GM21723 (cell line): ENCODE data around the gene RNU1-3.
"Not testable (repeated sequence)": the region's sequence is repeated elsewhere in the genome, so short reads cannot be mapped to it uniquely, and the experiment has no call there.

Source experiments
- ATAC-seq: cut with Tn5 transposase; IDR thresholded peaks from one replicate; pipeline ENCODE4 v1.9.1; 2021; ENCODE audit warnings: mild to moderate bottlenecking, moderate library complexity; ENCODE audit not compliant: unreplicated experiment

Gene RNU1-3

DNA sequence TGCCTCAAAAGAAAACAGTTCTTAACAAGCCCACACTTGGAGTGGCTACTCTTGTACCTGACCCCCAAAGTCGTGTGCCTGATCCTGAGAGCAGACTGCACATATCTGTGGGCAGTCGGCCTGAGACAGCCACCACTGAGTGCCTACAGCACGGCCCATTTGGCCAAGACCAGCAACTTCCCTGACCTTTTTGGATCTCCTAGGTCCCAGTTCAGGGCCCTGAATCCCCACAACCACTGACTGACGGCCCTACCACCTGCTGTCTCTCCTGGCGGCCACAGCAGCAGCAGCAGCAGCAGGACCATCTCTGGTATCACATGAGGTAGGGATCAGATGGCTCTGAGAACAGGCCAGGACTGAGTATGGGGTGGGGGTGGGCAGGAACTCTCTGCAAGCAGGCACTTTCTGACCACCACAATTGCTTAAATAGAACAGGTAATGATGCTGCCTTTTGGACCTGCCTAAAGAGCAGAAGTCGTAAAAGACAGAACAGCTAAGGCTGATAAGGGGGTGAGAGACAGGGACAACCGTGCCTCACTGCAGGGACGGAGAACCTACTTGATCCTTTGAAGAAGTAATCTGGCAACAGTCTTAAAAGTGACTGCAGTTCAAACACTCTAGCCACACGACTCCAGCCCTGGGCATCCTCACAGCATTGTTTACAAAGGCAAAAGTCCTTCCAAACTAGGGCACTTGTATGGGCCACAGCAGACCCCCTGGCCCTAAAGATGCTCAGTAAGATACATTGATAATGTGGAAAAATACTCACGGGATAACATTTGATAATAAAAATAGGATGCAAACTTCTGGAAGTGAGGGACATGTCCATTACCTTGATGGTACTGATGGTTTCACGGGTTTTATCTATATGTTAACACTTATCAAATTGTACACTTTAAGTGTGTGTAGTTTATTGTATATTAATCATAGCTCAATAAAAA lies 27.4 kb downstream of the RNU1-3 start:
- not testable (repeated sequence) for ATAC-seq

DNA sequence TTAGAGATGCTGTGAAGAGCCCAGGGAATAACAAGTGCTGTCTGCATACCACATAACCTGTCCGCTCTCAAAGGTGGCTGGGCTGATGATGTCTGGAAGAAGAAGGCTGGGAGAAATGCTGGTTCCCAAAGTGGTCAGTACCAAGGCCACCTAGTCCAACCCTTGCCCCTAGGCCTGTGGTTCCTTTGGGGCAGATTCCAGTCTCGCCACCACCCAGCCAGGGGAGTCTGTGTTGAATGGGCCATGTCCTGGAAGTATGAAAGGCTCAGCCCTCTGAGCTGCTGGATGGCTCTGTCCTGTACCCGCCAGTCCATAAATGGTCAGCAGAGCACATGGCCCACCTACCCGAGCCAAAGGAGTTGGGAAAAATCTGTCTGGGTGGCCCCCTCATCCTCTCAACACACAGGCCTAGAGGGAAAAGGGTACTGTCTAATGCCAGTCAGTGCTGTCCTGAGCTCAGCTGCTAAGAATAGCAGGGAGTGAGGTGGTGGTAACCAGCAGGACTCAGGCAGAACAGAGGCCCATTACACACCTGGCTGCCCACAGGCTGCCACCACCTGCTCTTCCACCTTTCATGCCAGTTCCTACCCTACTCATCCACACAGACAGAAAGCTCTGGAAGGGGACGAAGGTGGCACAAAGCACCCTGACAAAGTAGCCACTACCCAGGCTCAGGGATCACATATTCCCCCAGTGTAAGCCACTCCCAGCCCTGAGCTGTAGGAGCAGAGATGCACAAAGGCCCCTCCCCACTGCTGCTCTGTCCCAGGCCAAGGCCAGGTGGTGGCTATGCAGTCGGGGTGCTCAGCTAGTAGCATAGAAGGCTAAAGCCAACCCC lies 28.6 kb downstream of the RNU1-3 start:
- not testable (repeated sequence) for ATAC-seq

DNA sequence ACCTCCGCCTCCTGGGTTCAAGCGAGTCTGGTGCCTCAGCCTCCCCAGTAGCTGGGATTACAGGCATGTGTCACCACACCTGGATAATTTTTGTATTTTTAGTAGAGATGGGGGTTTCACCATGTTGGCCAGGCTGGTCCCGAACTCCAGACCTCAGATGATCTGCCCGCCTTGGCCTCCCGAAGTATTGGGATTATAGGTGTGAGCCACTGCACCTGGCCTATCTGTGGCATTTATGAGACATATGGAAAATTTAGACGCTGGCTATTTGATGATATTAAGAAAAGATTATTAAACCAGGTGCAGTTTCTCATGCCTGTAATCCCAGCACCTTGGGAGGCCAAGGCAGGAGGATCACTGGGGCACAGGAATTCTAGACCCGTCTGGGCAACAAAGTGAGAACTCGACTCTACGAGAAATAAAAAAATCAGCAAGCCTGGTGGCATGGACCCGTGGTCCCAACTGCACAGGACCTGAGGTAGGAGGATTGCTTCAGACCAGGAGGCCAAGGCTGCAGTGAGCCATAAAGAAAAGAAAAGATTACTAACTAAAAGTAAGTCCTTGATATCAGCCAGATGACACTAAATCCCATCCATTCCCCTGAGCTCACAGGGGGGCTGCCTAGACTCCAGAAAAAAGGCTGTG lies 30.1 kb downstream of the RNU1-3 start:
- not testable (repeated sequence) for ATAC-seq

DNA sequence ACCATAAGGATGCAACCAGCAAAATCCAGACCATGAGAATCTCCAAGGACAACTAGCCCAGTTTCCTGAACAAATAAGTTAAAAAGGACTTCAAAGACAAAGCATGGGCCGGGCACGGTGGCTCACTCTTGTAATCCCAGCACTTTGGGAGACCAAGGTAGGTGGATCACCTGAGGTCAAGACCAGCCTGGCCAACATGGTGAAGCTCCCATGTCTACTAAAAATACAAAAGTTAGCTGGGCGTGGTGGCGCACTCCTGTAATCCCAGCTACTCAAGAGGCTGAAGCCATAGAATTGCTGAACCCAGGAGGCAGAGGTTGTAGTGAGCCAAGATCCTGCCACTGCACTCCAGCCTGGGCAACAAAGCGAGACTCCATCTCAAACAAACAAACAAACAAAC lies 30.8 kb downstream of the RNU1-3 start:
- not testable (repeated sequence) for ATAC-seq

DNA sequence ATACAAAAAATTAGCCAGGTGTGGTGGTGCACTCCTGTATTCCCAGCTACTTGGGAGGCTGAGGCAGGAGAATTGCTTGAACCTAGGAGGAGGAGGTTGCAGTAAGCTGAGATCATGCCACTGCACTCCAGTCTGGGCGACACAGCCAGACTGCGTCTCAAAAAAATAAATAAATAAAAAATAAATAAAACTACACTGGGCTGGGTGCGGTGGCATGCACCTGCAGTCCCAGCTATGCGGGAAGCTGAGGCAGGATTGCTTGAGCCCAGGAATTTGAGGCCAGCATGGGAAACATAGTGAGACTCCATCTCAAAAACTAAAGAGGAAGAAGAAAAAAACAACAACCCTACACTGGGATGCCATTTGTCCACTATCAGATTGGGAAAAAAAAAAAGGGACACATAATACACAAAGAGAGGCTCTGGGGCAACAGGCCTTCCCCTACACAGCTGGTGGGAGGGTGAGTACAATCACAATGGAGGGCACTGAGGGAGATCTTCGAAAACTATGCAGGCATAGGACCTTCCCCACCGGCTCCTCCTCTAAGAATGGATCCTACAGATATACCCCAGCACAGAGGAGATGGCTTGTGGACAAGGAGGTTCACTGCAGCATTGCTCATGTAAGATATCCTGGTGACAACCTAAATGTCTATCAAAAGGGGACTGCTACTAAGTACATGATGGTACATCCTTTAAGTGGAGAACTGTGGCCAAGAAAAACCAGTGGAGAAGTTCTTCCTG lies 33.0 kb downstream of the RNU1-3 start:
- ATAC-seq = not testable (repeated sequence)

DNA sequence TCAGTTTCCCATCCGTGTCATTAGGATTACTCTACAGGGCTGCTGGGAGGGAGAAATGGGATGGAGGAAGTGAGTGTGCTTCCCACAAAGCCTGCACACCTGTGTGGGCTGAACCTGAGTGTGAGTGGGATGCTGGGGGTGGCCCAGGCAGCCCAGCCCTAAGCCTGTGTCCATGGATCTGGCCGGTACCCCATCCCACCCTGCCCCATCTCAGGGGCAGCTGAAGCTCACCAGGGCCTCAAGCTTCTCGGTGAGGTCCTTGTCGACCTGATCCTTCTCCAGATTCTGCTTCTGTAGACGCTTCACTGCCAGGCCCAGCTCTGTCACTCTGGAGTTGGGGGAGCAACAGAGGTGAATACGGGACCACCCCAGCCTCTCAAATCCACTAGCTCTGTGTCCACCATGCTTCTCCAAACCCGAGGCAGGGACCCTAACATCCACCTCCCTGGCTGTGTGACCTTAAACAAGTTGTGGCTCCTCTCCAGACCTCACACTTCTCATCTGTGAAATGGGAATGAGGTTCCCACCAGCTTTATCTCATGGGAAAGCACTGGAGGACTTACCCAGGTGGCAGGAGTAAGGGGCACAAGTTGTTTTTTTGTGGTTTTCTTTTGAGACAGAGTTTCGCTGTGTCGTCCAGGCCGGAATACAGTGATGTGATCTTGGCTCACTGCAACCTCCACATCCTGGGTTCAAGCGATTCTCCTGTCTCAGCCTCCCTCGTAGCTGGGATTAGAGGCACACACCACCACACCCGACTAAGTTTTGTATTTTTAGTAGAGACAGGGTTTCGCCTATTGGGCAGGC lies 34.5 kb downstream of the RNU1-3 start:
- not testable (repeated sequence) for ATAC-seq

DNA sequence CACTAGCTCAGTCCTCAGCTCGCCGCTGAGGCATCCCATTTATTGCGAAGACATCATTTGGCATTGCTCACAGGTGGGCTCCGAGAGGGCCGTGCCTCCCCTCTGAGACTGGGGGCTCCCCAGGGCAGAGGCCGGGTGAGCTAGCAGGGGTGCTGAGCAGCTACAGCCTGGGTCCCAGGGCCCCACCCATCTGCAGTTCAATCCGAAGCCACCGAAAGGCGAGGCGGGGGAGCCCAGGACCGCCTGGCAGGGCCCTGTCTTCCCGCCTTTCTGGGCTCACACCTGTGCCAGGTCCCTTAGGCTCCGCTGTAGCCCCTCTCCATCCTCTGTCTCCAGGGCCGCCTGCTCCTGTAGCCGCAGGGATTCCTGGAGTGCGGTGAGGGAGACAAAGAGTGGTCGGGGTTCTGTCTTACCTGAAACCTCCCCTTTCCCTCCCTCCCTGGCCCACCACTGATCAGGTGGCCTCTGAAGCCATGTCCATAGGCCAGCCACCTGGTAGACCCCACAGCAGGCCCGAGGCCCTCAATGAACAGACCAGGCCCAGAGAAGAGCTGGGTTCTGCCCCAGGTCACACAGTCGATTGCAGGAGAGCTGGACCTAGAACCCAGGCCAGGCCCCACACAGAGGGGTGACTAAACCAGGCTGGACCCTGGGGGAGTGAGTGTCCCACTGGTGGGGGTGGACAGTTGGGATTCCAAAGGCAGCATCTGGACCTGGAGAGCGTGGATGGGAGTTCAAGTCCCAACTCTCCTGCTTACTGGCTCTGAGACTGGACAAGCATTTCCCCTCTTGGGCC lies 35.3 kb downstream of the RNU1-3 start:
- no peak for ATAC-seq

DNA sequence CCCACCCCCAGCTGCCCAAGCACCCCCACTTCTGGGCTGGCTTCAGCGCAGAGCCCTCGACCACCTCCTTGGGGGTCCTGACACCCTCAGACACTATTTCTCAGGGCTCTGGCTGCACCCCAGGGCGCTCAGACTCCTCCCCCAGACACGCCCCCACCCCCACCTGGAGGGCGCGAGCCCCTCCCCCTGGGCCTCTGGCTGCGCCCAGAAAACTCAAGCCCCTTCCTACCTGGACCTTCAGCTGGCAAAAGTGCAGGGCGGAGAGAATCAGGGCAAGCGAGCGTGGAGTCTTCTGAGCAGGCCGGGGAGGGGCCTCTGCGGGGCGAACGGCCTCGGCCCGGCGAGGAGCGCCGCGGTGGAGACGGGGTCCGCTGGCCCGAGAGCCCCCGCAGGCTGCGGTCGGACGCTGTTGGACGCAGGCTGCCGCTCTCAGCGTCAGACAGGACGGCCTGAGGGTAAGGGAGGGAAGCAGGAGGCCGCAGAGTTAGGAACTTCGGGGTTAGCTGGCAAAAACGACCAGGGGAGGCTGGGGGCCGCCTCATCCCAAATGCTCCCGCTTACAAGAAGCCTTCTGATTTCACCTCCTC lies 36.0 kb downstream of the RNU1-3 start:
- no peak for ATAC-seq

DNA sequence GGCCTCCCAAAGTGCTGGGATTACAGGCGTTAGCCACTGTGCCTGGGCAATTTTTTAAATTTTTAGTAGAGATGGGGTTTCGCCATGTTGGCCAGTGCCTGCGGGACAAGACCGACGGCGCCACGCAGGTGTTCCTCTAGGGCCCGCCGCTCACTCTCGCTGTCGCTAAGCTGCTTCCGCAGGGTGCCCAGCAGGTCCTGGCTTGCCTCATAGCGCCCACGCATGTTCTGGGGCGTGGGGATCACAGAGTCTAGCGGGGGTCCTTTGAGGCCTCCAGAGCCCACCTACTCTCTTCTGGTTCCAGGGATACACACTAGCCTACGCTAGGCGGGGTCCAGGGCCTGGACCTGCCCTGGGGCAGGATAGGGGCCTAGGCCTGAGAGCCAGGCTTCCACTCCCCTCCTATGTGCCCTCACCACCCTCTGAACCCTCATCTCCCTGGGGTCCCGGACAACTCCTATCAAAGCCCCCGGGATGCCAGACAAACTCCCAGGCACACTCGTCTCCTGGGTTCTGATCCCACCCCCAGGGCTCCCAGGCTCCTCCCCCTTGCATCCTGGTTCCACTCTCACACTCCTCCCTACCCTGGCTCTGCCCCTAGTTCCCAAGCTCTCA lies 36.7 kb downstream of the RNU1-3 start:
- not testable (repeated sequence) for ATAC-seq

DNA sequence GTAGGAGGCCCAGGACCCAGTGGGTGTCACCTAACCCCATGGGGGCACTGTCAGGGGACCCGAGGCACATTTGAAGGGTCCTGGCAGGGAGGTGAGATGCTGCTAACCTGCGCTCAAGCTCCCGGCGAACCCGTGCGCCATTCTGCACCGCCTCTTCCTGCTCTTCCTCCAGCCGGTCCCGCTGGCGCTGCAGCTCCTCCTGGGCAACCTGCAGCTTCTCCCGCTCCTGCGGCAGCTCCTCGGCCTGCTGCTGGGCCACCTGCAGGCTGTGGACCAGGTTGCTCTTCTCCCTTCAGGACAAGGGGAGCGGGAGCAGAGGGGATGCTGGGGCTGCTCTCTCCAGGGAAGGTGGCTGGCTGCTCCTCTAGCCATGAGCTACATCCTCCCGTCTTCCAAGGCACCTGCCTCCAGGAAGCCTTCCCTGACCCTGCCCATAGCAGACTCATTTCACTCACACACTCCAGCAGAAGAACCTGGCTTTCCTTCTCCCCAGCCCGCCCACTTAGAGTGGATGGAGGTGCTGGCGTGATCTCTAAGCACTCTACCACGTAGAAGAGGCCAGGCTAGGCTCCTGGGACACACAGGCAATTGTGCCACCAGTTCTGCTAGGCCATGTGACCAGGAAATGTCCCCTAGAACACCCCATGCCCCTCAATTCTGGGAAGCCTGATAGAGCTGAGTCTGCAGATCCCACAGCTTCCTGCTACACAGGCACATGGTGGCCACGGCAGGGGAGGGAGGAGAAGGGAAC lies 38.2 kb downstream of the RNU1-3 start:
- no peak for ATAC-seq

DNA sequence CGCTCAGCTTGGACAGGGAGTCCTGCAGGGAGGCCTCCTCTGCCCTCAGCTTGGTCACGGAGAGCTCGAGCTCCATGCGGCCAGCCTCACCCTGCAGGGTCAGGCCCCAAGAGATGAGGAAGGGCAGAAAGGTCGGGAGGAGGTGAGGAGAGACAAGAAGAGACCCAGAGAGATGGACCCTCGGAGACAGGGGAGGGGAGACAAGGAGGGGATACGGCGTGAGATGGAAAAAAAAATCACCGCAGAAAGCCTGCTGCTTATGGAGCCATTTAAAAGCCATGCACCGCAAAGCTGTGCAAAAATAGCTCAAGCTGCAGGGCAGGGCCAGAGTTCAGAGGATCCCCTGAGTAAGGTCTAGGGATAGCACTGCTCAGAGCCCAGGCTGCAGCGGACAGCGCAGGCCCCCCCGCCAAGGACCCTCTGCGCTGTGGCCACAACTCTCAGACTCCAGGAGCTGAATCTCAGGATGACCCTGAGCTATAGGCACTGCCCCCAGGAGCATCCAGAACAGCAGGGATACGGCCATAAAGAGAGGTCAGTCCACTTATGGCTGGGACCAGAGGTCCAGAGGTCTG lies 40.3 kb downstream of the RNU1-3 start:
- not testable (repeated sequence) for ATAC-seq

DNA sequence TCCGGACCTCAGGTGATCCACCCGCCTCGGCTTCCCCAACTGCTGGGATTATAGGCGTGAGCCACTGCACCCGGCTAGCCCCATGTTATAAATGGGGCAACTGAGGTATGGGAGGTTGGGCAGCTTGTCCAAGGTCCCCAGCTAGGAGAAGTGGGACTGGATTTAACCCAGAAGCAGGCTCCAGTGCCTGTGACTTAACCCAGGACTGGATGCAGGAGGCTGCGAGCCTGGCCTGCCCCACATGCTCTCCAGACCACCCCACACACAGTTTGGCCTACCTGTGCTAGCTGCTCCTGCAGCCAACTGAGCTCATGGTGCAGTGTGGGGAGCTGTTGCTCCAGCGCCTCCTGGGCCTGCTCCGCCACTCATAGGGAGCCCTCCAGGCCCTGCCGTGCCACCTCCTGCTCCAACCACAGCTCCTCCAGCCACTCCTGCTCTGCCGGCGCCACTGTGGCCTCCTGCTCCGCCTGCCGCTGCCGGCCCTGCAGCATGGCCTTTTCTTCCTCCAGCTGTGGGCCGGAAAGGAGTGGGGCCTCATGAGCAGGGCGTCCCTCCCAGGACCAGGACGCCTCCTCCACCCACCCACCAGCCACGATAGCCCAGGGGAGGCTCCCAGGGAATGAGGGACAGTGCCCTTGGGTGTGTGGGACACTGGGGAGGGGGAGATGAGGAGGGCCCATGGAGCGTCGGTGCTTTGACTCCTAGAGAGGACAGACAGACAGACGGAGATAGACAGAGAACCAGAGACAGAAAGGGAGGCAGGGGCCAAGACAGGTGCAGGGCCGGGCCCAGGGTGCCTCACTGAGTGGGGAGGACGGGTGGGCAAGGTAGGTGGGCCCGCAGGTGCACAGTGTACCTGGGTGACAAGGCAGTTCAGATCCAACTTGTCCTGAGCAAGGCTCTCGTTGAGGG lies 41.0 kb downstream of the RNU1-3 start:
- ATAC-seq = no peak

DNA sequence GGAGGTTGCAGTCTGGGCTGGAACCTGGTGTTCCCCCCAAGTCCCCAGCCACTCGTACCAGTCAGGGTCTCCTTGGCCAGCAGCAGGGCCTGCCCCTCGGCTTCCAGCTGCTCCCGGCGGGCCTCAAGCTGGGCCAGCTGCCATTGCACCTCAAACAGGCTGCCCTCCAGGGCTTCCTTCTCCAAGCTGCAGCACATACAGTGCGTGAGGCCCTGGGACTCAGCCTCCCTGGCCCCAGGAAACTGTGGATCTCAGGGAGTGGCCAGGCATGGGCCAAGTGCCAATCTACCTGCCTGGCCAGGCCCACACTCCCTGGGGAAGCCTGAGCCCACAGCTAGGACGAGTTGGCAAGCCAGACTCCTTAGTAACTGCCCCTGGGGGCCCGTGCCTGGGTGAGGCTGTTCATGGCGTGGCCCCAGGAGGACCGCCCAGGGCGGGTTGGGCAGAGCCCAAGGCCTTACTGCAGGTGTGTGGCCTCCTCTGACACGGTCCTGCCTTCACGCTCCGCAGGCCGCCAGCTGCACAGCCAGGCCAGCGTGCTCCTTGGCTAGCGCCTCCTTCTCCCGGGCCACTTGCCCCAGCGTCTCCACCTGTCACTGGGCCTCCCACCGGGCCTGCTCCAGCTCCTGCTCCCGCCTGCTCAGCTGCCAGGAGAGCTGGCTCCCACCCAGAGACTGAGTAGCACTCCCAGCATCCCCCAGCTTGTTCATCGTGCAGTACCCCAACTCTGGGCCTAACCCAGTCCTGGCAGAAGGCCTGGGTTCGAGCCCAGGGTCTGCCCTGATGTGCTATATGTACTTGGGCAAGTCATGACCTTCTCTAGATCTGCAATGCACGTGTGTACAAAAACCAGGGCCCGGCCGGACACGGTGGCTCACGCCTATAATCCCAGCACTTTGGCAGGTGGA lies 42.7 kb downstream of the RNU1-3 start:
- not testable (repeated sequence) for ATAC-seq

DNA sequence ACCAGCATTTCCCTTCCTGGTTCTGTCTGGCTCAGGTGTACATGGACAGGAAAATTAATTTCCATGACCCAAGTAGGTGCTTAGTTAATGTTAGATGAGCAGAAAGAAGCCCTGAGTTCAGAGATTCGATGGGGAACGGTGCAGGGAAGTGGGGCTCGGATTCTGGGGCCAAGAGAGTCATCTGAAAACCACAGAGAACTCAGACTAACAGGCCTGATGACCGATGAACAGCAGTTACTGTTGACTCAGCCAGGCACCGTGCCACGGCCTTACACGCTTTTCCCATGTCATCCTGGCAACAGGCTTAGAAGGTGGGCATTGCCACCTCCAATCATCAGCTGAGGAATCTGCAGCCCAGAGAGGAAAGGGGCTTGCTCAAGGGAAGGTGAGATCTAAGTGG lies 43.4 kb downstream of the RNU1-3 start:
- ATAC-seq = not testable (repeated sequence)
